HG03442 (cell line): ENCODE data around the gene ZG16B.

Experiments
- ATAC-seq: cut with Tn5 transposase; IDR thresholded peaks from one replicate; pipeline ENCODE4 v1.9.1; 2021; ENCODE audit warnings: mild to moderate bottlenecking, moderate library complexity; ENCODE audit not compliant: unreplicated experiment

Gene ZG16B

DNA sequence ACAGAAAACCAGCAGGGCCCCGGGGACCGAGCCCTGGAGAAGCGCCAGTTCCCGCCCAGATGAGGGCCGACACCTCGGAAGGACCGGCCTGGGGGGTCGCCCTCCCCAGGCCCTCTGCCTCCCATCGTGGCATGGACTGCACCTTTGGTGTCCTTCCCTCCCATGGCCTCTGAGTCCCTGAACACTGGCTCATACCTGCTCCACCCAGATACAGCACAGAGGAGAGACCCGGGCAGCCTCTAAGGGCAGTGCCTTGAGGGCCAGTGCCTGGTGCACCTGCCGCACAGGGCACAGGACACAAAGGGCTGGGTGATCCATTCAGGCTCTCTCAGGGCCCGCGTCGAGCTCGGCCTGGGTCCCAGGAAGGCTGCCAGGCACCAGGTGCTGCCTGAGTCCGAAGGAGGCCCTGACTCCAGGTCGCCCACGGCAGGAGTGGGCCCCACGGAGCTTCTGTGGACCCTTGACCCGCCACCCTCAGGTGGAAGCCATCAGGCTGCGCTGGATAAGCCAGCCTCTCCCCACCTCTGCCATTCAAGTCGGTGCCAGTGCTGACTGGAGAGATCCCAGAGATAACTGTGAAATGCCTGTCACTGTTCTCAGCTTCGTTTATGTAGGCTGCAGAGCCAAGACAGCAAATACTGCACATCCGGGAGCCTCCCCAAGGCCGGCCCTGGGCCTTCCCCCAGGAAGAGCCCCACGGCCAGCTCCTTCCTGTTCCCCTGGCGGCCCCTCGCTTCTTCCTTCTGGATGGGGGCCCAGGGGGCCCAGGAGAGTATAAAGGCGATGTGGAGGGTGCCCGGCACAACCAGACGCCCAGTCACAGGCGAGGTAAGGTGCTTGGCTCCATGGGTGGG lies at the start of gene ZG16B:
Gene ZG16B, plus strand, starts transcription at position 803 of the 854 bp plus-strand sequence. CDS start 139 bp downstream, outside the sequence.
- ATAC-seq = no peak

DNA sequence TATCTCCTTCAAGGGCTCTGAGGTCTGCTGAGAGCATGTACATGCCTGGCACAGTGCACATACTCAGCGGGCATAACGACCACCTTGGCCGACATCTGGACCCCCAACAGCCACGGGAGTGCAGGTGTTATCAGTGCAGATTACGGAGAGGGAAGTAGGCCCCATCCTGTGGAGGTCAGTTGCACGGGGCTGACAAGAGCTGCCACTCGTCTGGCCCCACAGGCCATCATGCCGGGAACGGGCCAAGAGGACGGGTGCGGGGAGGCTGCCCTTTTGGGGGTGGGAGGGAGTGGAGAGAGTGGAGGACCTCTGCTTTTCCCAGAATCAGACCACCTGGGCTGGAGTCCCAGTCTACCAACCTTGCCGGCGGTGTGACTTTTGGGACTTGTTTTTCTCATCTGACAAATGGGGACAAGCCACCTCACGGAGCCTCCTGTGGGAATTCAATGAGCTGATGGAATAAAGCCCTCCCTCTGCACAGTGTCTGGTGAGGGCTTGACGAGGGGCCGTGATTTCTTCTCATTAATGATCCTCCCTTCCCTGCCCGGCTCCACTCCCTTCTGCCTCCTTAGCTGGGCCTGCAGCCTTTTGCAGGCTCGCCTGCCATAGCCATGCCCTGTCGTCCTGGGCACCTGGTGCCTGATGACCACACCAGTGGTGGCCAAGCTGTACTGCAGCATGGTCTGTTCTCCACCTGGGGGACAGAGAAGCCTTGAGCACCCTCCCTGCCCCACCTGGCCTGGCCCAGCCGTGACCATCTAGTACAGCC lies 47.3 kb upstream of the ZG16B start:
- no peak for ATAC-seq

GRCh38 chr16:2783581-2784357 lies 46.3 kb upstream of the ZG16B start:
- ATAC-seq = no peak

DNA sequence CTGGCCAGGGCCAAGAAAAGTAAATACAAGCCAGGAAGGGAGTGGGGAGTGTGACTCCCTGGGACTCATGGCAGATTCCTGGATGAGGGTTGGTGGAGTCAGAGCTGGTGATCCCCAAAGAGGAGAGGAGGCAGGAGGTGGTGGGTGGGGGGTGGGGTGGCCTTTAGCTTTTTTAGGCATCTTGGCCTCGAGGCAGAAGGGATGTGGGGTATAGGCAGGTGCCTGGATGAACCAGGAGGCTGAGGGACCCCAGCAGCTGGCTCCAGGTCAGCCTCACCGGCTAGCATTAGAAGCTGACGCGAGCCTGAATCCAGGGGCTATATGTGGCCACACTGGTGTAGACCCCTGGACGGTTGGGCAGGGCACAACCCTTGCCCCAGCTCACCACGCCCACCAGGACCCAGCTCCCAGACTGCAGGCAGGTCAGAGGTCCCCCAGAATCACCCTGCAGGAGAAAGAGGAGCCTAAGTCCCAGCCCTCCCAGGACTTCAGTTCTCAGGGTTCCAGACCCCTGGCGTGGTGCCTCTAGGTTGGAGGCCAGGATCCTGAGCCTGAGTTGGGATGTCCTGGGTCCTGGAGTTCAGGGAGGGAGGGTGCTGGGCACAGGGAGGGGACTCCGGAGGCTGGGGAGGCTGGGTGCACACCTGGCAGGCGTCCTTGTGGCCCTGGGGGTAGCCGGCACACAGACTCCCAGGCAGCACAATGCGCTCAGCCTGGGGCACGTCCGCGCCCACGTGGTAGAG lies 45.6 kb upstream of the ZG16B start:
- ATAC-seq = no peak

DNA sequence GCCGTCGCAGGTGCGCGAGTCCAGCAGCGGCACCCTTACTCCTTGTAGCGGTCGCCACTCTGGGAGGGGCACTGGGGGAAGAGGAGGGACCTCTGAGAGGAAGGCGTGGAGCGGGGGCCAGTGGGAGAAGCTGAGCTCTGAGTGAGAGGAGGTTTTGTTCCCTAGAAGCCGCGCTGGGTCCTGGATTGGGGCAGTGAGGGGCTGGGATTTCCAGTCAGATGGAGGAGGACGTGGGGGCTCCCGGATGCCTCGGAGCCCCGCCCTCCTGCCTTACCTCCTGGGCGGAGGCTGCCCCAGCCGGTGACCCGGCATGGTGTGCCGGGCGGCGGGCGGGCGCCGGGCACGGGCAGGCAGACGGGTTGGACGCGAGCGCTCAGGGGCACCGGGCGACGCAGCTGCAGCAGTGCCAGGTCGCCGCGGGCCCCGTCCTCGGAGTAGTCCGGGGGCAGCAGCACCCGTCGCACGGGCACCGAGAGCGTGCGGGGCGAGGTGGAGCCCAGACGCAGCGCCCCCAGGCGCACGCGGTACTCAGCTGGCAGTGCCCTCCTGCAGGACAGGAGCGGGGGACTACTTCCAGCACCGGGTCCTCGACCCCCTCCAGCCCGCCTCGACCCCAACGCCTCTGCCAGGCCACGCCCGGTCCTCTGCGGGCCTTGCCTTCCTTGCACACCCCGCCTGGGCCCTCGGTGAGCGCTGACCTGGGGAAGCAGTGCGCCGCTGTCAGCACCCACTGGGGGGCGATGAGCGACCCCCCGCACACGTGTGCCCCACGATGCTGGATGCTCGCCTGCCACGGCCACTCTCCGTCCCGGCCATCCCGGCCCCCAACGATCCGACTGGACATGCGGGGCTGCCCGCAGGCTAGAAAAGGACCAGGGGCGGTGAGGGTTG lies 44.8 kb upstream of the ZG16B start:
- ATAC-seq = no peak

GRCh38 chr16:2786061-2786825 lies 43.9 kb upstream of the ZG16B start:
- no peak for ATAC-seq

GRCh38 chr16:2786826-2787151 lies 43.3 kb upstream of the ZG16B start:
- no peak for ATAC-seq

DNA sequence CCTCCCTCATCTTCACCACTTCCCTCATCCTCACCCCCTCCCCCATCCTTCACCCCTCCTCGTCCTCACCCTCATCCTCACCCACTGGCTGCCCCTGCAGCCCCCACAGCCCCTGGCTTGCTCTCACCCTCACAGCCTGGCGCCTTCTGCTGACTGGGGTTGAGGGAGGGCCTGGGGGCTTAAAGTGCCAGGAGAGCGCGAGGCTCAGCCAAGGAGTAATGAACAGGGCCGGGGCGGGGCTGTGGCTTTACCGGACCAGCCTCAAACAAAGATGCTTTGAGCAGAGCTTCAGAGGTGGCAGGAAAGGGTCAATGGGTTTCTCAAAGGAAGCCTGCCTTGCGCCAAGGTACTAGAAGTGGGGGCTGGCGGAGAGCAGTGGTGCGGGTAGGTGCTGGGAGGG lies 42.7 kb upstream of the ZG16B start, which contains the start of gene PRSS33:
Gene PRSS33, minus strand, starts transcription at position 155 of the 400 bp plus-strand sequence. CDS start 1,013 bp downstream, outside the sequence.
- no peak for ATAC-seq

GRCh38 chr16:2787961-2788360 lies 42.1 kb upstream of the ZG16B start:
- ATAC-seq = no peak

DNA sequence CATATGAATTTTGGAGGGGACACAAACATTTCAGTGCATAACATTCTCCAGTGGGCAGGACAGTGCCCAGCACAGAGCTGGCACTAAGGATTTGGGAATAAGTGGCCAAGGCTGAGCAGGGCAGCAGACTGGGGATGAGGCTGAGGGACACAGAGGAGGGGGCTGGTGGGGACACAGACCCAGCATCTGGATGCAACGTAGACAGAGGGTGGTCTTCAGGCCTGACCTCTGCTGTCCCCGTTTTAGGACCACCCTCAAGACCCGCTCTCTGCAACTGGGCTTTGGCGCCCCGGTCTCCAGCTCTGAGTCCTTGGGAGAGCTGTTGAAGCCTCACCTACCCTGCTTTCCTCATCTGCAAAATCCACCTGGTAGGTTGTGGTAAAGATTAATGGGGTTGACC lies 39.5 kb upstream of the ZG16B start:
- no peak for ATAC-seq

GRCh38 chr16:2791174-2791573 lies 38.9 kb upstream of the ZG16B start:
- no peak for ATAC-seq

GRCh38 chr16:2792940-2793339 lies 37.2 kb upstream of the ZG16B start:
- ATAC-seq = no peak

- no peak for ATAC-seq
Measured at GRCh38 chr16:2795395-2796143, 34.5 kb upstream of the ZG16B start.

DNA sequence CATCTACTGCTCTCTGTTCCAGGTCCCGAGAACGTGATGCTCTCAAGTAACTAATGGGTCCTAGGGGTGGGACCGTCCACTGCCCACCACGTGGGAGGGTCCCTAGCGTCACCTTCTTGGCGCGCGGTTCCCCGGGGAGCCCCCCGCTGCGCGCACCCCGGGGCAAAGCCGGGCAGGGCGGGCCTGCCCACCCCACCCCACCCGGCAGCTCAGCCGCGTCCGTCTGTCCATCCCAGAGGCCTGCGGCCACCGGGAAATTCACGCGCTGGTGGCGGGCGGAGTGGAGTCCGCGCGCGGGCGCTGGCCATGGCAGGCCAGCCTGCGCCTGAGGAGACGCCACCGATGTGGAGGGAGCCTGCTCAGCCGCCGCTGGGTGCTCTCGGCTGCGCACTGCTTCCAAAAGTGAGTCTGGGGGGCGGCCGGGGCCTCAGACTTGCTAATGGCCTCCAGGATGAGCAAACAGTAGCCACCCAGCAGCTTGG lies 31.3 kb upstream of the ZG16B start:
- ATAC-seq = no peak

DNA sequence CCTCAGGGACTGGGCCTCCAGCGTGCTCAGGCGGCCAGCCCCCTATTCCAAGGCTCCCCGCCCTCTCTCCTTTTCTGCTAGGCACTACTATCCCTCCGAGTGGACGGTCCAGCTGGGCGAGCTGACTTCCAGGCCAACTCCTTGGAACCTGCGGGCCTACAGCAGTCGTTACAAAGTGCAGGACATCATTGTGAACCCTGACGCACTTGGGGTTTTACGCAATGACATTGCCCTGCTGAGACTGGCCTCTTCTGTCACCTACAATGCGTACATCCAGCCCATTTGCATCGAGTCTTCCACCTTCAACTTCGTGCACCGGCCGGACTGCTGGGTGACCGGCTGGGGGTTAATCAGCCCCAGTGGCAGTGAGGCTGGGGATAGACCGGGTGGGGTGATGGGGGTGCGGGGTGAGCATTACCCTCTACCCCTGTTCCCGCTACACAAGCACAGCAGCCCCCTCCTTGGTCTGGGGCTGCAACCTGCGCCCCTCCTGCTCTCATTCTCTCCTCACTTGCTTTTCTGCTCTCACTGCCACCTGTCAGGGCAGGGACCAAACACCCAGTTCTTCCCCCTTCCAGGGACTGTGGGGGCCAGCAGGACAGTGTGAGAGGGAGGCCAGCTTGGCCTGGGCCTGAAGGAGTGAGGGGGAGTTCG lies 30.8 kb upstream of the ZG16B start:
- no peak for ATAC-seq

DNA sequence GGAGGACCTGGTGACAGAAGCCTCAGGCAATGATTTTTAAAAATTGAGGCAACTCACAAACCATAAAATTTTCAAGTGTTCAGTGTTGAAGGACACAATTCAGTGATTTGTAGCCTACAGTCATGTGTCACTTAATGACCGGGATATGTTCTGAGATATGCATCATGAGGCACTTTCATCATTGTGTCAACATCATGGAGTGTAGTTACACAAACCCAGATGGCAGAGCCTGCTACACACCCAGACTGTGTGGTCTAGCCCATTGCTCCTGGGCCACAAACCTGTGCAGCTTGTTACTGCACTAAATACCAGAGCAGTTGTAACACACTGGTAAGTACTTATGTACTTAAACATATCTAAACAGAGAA lies 30.3 kb upstream of the ZG16B start:
- no peak for ATAC-seq

GRCh38 chr16:2803545-2804195 lies 26.4 kb upstream of the ZG16B start:
- no peak for ATAC-seq
